Measurements from ENCODE around the gene NBAS. TPM values are rescaled to one million over a fixed set of nuclear protein-coding genes. Genes with fewer than 3 reads are reported as not detected.

Gene NBAS
- polyA plus RNA-seq, 2 of the 4 experiments (the other 2 are of a cell fraction): 16.7 to 34.9 TPM

DNA sequence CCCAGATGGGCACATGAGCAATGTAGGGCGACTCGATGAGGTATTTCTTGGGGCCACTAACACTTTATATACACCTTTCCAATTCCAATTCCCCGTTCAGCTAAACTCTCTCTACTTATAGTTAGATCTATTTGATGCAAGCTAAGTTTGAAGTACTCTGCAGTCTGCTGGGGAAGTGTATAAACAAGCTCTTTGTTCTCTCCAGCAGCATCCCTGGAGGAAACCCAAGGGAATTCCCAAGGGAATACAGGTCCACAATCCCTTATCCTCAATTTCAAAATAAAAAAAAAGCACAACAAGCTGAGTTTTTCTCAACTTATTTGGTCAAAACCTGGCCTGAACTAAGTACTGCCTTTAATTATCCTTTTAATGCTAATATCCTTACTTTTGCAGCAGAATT, 433.3 kb downstream of the NBAS start:
- DNase-seq (ENCODE audit: low read depth in 1 of 2, low spot score in 1 of 2) (no peak), FAIRE-seq (no peak), ATAC-seq (no peak)
- Histone ChIP-seq H3K9me3 (no peaks in the 10 kb centered on the region), H3K27ac (no peak overlapping the region), H3K4me1 (no peaks in the 10 kb centered on the region), H3K4me2 (no peak overlapping the region), H3K4me3 (no peak overlapping the region)
- WGBS (ENCODE audit: missing lambda C conversion rate): 47% methylated on average over 3 of the region's 3 CpGs
- no peak for TF ChIP-seq HOXB5 (CRISPR knock-in tag; IDR thresholded peaks at IDR 0.05)
- no peak for TF ChIP-seq HDAC2 (IDR thresholded peaks at IDR 0.05)
- no peak for TF ChIP-seq TFCP2L1 (CRISPR knock-in tag; IDR thresholded peaks at IDR 0.05)
- TF ChIP-seq ZC3H11A (IDR thresholded peaks at IDR 0.05): no peak
- TF ChIP-seq ESRRA (IDR thresholded peaks at IDR 0.05; ENCODE audit: borderline replicate concordance, low read length): no peak
- ChIA-PET CTCF (interaction anchor here (0.7 to 1.3 kb wide), 2 partner anchors 13 to 16 kb away, joined by 3 to 4 read pairs; no protein-coding TSS in a partner anchor), POLR2A (no interaction called here)

DNA sequence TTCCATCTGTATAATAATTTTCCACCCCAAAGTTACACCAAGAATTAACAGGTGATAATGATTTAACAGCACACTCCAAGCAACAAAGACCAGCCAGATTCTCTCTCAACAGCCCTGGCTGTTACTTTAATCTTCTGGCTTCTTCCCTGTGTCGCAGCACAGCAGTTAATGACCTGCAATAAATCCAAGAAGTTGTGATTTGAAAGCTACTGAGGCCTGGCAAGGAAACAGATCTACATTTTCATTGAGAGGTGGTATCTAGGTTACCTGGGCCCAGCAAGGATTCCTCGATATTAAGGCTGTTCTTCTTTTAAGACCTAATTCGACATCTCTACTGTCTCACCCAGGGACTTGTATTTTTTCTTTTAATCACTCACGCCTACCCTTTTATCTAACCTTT, 433.8 kb downstream of the NBAS start:
- ATAC-seq (no peak), FAIRE-seq (no peak), DNase-seq (ENCODE audit: low read depth in 1 of 2, low spot score in 1 of 2) (no peak)
- CTCF ChIA-PET: interaction anchor here (0.7 to 1.3 kb wide), 2 partner anchors 14 to 17 kb away, joined by 3 to 4 read pairs; no protein-coding TSS in a partner anchor
- H3K9me3 ChIP-seq: no peaks in the 10 kb centered on the region
- no peak overlapping the region for H3K4me2 ChIP-seq
- no peaks in the 10 kb centered on the region for H3K4me1 ChIP-seq
- TF ChIP-seq RFX5 (IDR thresholded peaks at IDR 0.05) (no peak), JUNB (IDR thresholded peaks at IDR 0.05) (no peak), TFCP2L1 (CRISPR knock-in tag; IDR thresholded peaks at IDR 0.05) (no peak), HOXA7 (CRISPR knock-in tag; IDR thresholded peaks at IDR 0.05) (no peak), PHF8 (IDR thresholded peaks at IDR 0.05; ENCODE audit: borderline replicate concordance, low read depth) (no peak), MAZ (IDR thresholded peaks at IDR 0.05; ENCODE audit: borderline replicate concordance, low read depth, low read length) (no peak), KDM5A (IDR thresholded peaks at IDR 0.05) (no peak), ZFP36 (IDR thresholded peaks at IDR 0.05; ENCODE audit: borderline replicate concordance, partially characterized antibody) (no peak), FOSB (CRISPR knock-in tag; IDR thresholded peaks at IDR 0.05) (no peak)
- TF ChIP-seq, protein P1, sequence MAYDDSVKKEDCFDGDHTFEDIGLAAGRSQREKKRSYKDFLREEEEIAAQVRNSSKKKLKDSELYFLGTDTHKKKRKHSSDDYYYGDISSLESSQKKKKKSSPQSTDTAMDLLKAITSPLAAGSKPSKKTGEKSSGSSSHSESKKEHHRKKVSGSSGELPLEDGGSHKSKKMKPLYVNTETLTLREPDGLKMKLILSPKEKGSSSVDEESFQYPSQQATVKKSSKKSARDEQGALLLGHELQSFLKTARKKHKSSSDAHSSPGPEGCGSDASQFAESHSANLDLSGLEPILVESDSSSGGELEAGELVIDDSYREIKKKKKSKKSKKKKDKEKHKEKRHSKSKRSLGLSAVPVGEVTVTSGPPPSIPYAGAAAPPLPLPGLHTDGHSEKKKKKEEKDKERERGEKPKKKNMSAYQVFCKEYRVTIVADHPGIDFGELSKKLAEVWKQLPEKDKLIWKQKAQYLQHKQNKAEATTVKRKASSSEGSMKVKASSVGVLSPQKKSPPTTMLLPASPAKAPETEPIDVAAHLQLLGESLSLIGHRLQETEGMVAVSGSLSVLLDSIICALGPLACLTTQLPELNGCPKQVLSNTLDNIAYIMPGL (CRISPR knock-in tag; IDR thresholded peaks at IDR 0.05; ENCODE audit: borderline replicate concordance): no peak
- TF ChIP-seq, protein P2, sequence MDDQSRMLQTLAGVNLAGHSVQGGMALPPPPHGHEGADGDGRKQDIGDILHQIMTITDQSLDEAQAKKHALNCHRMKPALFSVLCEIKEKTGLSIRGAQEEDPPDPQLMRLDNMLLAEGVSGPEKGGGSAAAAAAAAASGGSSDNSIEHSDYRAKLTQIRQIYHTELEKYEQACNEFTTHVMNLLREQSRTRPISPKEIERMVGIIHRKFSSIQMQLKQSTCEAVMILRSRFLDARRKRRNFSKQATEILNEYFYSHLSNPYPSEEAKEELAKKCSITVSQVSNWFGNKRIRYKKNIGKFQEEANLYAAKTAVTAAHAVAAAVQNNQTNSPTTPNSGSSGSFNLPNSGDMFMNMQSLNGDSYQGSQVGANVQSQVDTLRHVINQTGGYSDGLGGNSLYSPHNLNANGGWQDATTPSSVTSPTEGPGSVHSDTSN (IDR thresholded peaks at IDR 0.05): no peak
- TF ChIP-seq, protein P3, sequence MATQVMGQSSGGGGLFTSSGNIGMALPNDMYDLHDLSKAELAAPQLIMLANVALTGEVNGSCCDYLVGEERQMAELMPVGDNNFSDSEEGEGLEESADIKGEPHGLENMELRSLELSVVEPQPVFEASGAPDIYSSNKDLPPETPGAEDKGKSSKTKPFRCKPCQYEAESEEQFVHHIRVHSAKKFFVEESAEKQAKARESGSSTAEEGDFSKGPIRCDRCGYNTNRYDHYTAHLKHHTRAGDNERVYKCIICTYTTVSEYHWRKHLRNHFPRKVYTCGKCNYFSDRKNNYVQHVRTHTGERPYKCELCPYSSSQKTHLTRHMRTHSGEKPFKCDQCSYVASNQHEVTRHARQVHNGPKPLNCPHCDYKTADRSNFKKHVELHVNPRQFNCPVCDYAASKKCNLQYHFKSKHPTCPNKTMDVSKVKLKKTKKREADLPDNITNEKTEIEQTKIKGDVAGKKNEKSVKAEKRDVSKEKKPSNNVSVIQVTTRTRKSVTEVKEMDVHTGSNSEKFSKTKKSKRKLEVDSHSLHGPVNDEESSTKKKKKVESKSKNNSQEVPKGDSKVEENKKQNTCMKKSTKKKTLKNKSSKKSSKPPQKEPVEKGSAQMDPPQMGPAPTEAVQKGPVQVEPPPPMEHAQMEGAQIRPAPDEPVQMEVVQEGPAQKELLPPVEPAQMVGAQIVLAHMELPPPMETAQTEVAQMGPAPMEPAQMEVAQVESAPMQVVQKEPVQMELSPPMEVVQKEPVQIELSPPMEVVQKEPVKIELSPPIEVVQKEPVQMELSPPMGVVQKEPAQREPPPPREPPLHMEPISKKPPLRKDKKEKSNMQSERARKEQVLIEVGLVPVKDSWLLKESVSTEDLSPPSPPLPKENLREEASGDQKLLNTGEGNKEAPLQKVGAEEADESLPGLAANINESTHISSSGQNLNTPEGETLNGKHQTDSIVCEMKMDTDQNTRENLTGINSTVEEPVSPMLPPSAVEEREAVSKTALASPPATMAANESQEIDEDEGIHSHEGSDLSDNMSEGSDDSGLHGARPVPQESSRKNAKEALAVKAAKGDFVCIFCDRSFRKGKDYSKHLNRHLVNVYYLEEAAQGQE (IDR thresholded peaks at IDR 0.05): no peak
- POLR2A ChIA-PET: no interaction called here
- 29% methylated on average over 4 of the region's 4 CpGs for WGBS (ENCODE audit: missing lambda C conversion rate)
- no peak overlapping the region for H3K27ac ChIP-seq
- no peak overlapping the region for H3K4me3 ChIP-seq

DNA sequence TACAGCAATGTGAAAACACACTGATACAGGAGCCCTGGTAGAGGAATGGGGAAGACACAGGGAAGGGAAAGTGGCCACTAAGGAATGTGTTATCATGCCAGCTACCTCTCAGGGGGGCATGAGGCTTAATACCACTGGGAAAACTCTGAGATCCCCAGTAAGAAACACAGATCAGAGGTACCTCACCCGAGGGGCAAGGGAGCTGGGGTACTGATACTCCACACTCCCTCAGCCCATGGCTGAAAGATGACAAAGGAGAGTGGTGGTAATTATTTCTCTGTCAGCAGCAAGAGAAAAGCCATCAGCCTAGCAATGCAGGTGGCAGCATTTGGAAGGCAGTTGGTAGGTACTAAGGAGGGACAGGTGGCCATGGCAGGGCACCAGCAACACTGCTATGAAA, 434.8 kb downstream of the NBAS start:
- Histone ChIP-seq H3K4me2 (no peak overlapping the region), H3K9me3 (no peaks in the 10 kb centered on the region), H3K27ac (no peak overlapping the region), H3K4me3 (no peak overlapping the region), H3K4me1 (no peaks in the 10 kb centered on the region)
- ATAC-seq (no peak), FAIRE-seq (no peak), DNase-seq (ENCODE audit: low read depth in 1 of 2, low spot score in 1 of 2) (no peak)
- TF ChIP-seq, protein P4, sequence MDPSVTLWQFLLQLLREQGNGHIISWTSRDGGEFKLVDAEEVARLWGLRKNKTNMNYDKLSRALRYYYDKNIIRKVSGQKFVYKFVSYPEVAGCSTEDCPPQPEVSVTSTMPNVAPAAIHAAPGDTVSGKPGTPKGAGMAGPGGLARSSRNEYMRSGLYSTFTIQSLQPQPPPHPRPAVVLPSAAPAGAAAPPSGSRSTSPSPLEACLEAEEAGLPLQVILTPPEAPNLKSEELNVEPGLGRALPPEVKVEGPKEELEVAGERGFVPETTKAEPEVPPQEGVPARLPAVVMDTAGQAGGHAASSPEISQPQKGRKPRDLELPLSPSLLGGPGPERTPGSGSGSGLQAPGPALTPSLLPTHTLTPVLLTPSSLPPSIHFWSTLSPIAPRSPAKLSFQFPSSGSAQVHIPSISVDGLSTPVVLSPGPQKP (IDR thresholded peaks at IDR 0.05; ENCODE audit: low read depth, low read length): no peak
- no peak for TF ChIP-seq FOSB (CRISPR knock-in tag; IDR thresholded peaks at IDR 0.05)
- POLR2A ChIA-PET: no interaction called here
- WGBS (ENCODE audit: missing lambda C conversion rate): 0% methylated on average over 1 of the region's 1 CpG
- CTCF ChIA-PET: interaction anchor here (1.0 kb wide), 1 partner anchor 9 kb away, joined by 3 read pairs; no protein-coding TSS in a partner anchor

All from A549 (cell line).